IMR-90 (cell line): ENCODE results near the gene KCNMB2. TPM values are rescaled to one million over a fixed set of nuclear protein-coding genes. Genes with fewer than 3 reads are reported as not detected.

ENCODE experiments used
- ATAC-seq: fragments of 200-7000 bp; cut with Tn5 transposase; 2 replicates; pipeline ENCODE4 v1.9.1; 2020; ENCODE audit warnings: low read depth, mild to moderate bottlenecking, moderate library complexity
- BruUV-seq: library from RNA; stranded (reverse); fragments of 400-500 nt; replicated peaks from 2 replicates; lab custom pipeline; 2021; lab: Mats Ljungman, UMichigan
- CTCF ChIA-PET: fragments of 300-600 bp; formaldehyde crosslinking; extraction: SDS; loops from one replicate; lab custom pipeline; 2021; ENCODE audit warnings: antibody characterized with exemption; lab: Yijun Ruan, JAX
- POLR2A ChIA-PET: fragments of 300-600 bp; sonication (Branson Sonifier 250); formaldehyde crosslinking; loops from one replicate; lab custom pipeline; 2022; ENCODE audit warnings: antibody characterized with exemption; ENCODE audit not compliant: unreplicated experiment; lab: Charles Lee
- DNase-seq: peaks from one replicate; pipeline ENCODE4 v3.0.0; 2013
- H2AFZ ChIP-seq: replicated peaks from 2 replicates; pipeline ENCODE3; 2013; ENCODE audit warnings: low read length, mild to moderate bottlenecking; ENCODE audit not compliant: poor library complexity
- H2AK5ac ChIP-seq: 2 replicates; pipeline ENCODE4 v1.6.1; 2013; ENCODE audit warnings: low read depth, low read length, inconsistent platforms
- H2AK9ac ChIP-seq: replicated peaks from 2 replicates; pipeline ENCODE3; 2013; ENCODE audit warnings: mild to moderate bottlenecking, low read depth, low read length, moderate library complexity; ENCODE audit not compliant: poor library complexity
- H2BK120ac ChIP-seq: 2 replicates; pipeline ENCODE4 v1.6.1; 2013; ENCODE audit warnings: low read depth, low read length, inconsistent platforms
- H2BK15ac ChIP-seq: 3 replicates; pipeline ENCODE4 v1.6.1; 2013; ENCODE audit warnings: low read depth, low read length, inconsistent platforms
- H2BK20ac ChIP-seq: 2 replicates; pipeline ENCODE4 v1.6.1; 2013; ENCODE audit warnings: low read depth, mild to moderate bottlenecking, inconsistent platforms, low read length, moderate library complexity
- H2BK5ac ChIP-seq: 2 replicates; pipeline ENCODE4 v1.6.1; 2013; ENCODE audit warnings: mild to moderate bottlenecking, low read depth, low read length, inconsistent platforms; ENCODE audit not compliant: poor library complexity, severe bottlenecking
- H3K14ac ChIP-seq: replicated peaks from 2 replicates; pipeline ENCODE4 v1.6.1; 2013; ENCODE audit warnings: low read depth, low read length, inconsistent platforms
- H3K18ac ChIP-seq: 2 replicates; pipeline ENCODE4 v1.6.1; 2013; ENCODE audit warnings: low read depth, low read length, control low read depth
- H3K23ac ChIP-seq: 2 replicates; pipeline ENCODE4 v1.6.1; 2013; ENCODE audit warnings: low read depth, low read length, inconsistent platforms
- H3K27ac ChIP-seq: 2 replicates; pipeline ENCODE4 v1.5.1; 2013; ENCODE audit warnings: mild to moderate bottlenecking, control low read depth, low read length; ENCODE audit not compliant: insufficient read depth
- H3K27me3 ChIP-seq: 2 replicates; pipeline ENCODE4 v1.6.1; 2013; ENCODE audit warnings: low read length; ENCODE audit not compliant: control insufficient read depth, insufficient read depth
- H3K36me3 ChIP-seq: 2 replicates; pipeline ENCODE4 v1.6.1; 2013; ENCODE audit warnings: low read length, mixed read lengths; ENCODE audit not compliant: control insufficient read depth, insufficient read depth
- H3K4ac ChIP-seq: 2 replicates; pipeline ENCODE4 v1.6.1; 2013; ENCODE audit warnings: low read depth, low read length, inconsistent platforms
- H3K4me1 ChIP-seq: 2 replicates; pipeline ENCODE4 v1.6.1; 2013; ENCODE audit warnings: low read length, mixed read lengths; ENCODE audit not compliant: control insufficient read depth, insufficient read depth
- H3K4me2 ChIP-seq: 2 replicates; pipeline ENCODE4 v1.6.1; 2013; ENCODE audit warnings: low read depth, mild to moderate bottlenecking, control low read depth, low read length, moderate library complexity
- H3K4me3 ChIP-seq: 2 replicates; pipeline ENCODE4 v1.5.1; 2013; ENCODE audit warnings: low read depth, mild to moderate bottlenecking, control low read depth, low read length, moderate library complexity; ENCODE audit not compliant: insufficient read depth
- H3K56ac ChIP-seq: 2 replicates; pipeline ENCODE4 v1.6.1; 2013; ENCODE audit warnings: low read length, inconsistent platforms; ENCODE audit not compliant: insufficient read depth; ENCODE audit errors: extremely low read depth
- H3K79me1 ChIP-seq, 2 experiments: 2 replicates each; pipeline ENCODE4 v1.6.1; 2013; ENCODE audit warnings: low read length in 2 of 2, inconsistent platforms in 1 of 2, low read depth in 1 of 2
- H3K9ac ChIP-seq: 2 replicates; pipeline ENCODE4 v1.6.1; 2013; ENCODE audit warnings: low read depth, low read length, control low read depth
- H3K9me1 ChIP-seq: 2 replicates; pipeline ENCODE4 v1.6.1; 2013; ENCODE audit warnings: low read length, inconsistent platforms; ENCODE audit not compliant: insufficient read depth
- H3K9me3 ChIP-seq: 2 replicates; pipeline ENCODE4 v1.6.1; 2013; ENCODE audit warnings: low read length; ENCODE audit not compliant: control insufficient read depth, insufficient read depth
- H4K20me1 ChIP-seq: 2 replicates; pipeline ENCODE4 v1.6.1; 2013; ENCODE audit warnings: low read length, inconsistent platforms; ENCODE audit not compliant: insufficient read depth
- H4K5ac ChIP-seq: 2 replicates; pipeline ENCODE4 v1.6.1; 2013; ENCODE audit warnings: mild to moderate bottlenecking, low read depth, low read length, control low read depth
- H4K8ac ChIP-seq, 2 experiments: 2 replicates each; pipeline ENCODE4 v1.6.1; 2013; ENCODE audit warnings: low read depth in 2 of 2, low read length in 2 of 2, control low read depth in 1 of 2, inconsistent platforms in 1 of 2
- H4K91ac ChIP-seq: 2 replicates; pipeline ENCODE4 v1.6.1; 2013; ENCODE audit warnings: low read depth, low read length, inconsistent platforms; ENCODE audit not compliant: insufficient read depth
- CHD1 ChIP-seq: IDR thresholded peaks from 2 replicates; pipeline ENCODE4 v1.6.1; 2012; ENCODE audit warnings: low read depth, low read length, improper control_type of control experiment
- FOS ChIP-seq: fragments of 150-350 bp; IDR thresholded peaks from 2 replicates; pipeline ENCODE4 v1.6.1; 2016; ENCODE audit warnings: low read depth, low read length
- MAFK ChIP-seq: IDR thresholded peaks from 2 replicates; pipeline ENCODE4 v1.6.1; 2012; ENCODE audit warnings: low read depth, low read length, improper control_type of control experiment
- MAZ ChIP-seq: IDR thresholded peaks from 2 replicates; pipeline ENCODE4 v1.6.1; 2012; ENCODE audit warnings: low read depth, mild to moderate bottlenecking, low read length, improper control_type of control experiment, moderate library complexity, borderline replicate concordance
- NFE2L2 ChIP-seq: fragments of 150-350 bp; IDR thresholded peaks from 2 replicates; pipeline ENCODE4 v1.6.1; 2016; ENCODE audit warnings: low read depth, mild to moderate bottlenecking, low read length
- RAD21 ChIP-seq: IDR thresholded peaks from 2 replicates; pipeline ENCODE4 v1.6.1; 2012; ENCODE audit warnings: low read length, improper control_type of control experiment
- RFX5 ChIP-seq: IDR thresholded peaks from 2 replicates; pipeline ENCODE4 v1.8.0; 2012; ENCODE audit warnings: low read depth, mild to moderate bottlenecking, low read length, moderate library complexity
- WGBS, 2 experiments: methylation state at CpG; one replicate each; pipeline versions ENCODE4 v1.1.5 to v1.1.7; 2013; ENCODE audit warnings: missing lambda C conversion rate in 2 of 2; ENCODE audit not compliant: insufficient read length in 1 of 2; ENCODE audit errors: extremely low coverage in 2 of 2; 5-methylcytosine and 5-hydroxymethylcytosine counted together
- dilution Hi-C: fragments of 300-500 bp; cut with HindIII; formaldehyde crosslinking; loops from one replicate; pipeline ENCODE4 v1.14.3; 2018; ENCODE audit warnings: low sequenced_read_pairs; ENCODE audit not compliant: unreplicated experiment
- in situ Hi-C: fragments of 300-500 bp; cut with MboI; formaldehyde crosslinking; loops from 3 replicates; pipeline ENCODE4 v1.14.3; 2019; ENCODE audit warnings: low sequenced_read_pairs, inconsistent platforms, mixed read lengths
- intact Hi-C: fragments of 100-400 bp; cut with micrococcal nuclease; formaldehyde crosslinking; loops from 2 replicates; pipeline ENCODE4 v1.10.0; 2022
- polyA plus RNA-seq, 3 experiments: library from polyadenylated mRNA; depleted of rRNA; stranded (reverse); fragments of >200 nt; gene quantifications; 2 replicates each; pipeline ENCODE4 v1.2.3, GENCODE V29; 2012; ENCODE audit warnings: low replicate concordance in 1 of 3
- total RNA-seq: library from RNA; depleted of rRNA; stranded (reverse); fragments of >200 nt; gene quantifications from 2 replicates; pipeline ENCODE4 v1.2.3, GENCODE V29; 2012
- TF ChIP-seq, protein P1 (sequence below): fragments of 150-350 bp; IDR thresholded peaks from 2 replicates; pipeline ENCODE4 v1.6.1; 2017; ENCODE audit warnings: mild to moderate bottlenecking, antibody characterized with exemption, low read length, low read depth
- TF ChIP-seq, protein P2 (sequence below): conservative IDR thresholded peaks from 2 replicates; pipeline ENCODE4 v1.5.1; 2012; ENCODE audit warnings: mild to moderate bottlenecking, low read depth, low read length, improper control_type of control experiment
- TF ChIP-seq, protein P3 (sequence below): fragments of 150-350 bp; IDR thresholded peaks from 2 replicates; pipeline ENCODE4 v1.6.1; 2016; ENCODE audit warnings: low read depth, mild to moderate bottlenecking, low read length, moderate library complexity, borderline replicate concordance

The KCNMB2 gene
- total and polyA plus RNA-seq, 2 of the 4 experiments (the other 2 are of a cell fraction): not detected

DNA sequence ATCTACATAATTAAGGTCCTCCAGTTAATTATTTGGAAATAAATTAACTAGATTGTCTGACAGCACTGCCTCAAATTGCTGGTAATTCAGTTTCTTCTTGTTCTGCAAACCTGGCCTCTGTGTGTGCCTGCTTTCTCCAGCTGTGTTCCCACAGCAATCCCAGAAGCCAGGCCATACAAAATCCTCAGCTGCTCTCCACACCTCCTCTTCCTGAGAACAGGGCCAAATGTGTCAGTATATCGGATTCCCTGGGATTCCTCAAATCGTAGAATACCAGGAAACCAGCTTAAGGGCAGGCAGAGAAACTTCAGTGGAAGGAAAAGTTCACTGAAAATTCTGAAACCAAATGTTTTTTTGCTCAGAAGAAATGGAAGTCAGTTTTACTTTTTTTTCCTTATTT lies 273.9 kb downstream of the KCNMB2 start:
- intact Hi-C loops (no loop called here), in situ Hi-C loops (no loop called here), dilution Hi-C loops (no loop called here)
- H2BK5ac ChIP-seq: no peak overlapping the region
- no TSS peak for BruUV-seq
- H2BK120ac ChIP-seq: no peak overlapping the region
- no peak overlapping the region for H2BK20ac ChIP-seq
- no peak overlapping the region for H2AK5ac ChIP-seq
- H3K18ac ChIP-seq: no peak overlapping the region
- no peak overlapping the region for H3K14ac ChIP-seq
- H3K36me3 ChIP-seq: no peaks in the 10 kb centered on the region
- H4K8ac ChIP-seq: no peak overlapping the region
- no peak overlapping the region for H4K5ac ChIP-seq
- H2AK9ac ChIP-seq: no peak overlapping the region
- H2AFZ ChIP-seq: no peak overlapping the region
- H3K9me1 ChIP-seq: no peaks in the 10 kb centered on the region
- DNase-seq (no peak), ATAC-seq (no peak)
- no peak overlapping the region for H4K91ac ChIP-seq
- H3K4me2 ChIP-seq: no peak overlapping the region
- H4K20me1 ChIP-seq: no peaks in the 10 kb centered on the region
- no CpG with 5 or more reads among the region's 2 CpGs for WGBS, 2 experiments
- H2BK15ac ChIP-seq: no peak overlapping the region
- no peak overlapping the region for H3K27ac ChIP-seq
- H3K9me3 ChIP-seq: no peaks in the 10 kb centered on the region
- no peak overlapping the region for H3K9ac ChIP-seq
- ChIA-PET CTCF (interaction anchor here (0.6 kb wide), 1 partner anchor 371 kb away, joined by 4 read pairs; no protein-coding TSS in a partner anchor), POLR2A (no interaction called here)
- H3K4me3 ChIP-seq: no peak overlapping the region
- H3K56ac ChIP-seq: no peak overlapping the region
- H3K79me1 ChIP-seq: no peaks in the 10 kb centered on the region
- TF ChIP-seq NFE2L2 (no peak), RFX5 (no peak), MAZ (no peak), RAD21 (no peak), CHD1 (no peak), FOS (no peak), MAFK (no peak)
- TF ChIP-seq, protein P1, sequence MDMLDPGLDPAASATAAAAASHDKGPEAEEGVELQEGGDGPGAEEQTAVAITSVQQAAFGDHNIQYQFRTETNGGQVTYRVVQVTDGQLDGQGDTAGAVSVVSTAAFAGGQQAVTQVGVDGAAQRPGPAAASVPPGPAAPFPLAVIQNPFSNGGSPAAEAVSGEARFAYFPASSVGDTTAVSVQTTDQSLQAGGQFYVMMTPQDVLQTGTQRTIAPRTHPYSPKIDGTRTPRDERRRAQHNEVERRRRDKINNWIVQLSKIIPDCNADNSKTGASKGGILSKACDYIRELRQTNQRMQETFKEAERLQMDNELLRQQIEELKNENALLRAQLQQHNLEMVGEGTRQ: no peak
- TF ChIP-seq, protein P2, sequence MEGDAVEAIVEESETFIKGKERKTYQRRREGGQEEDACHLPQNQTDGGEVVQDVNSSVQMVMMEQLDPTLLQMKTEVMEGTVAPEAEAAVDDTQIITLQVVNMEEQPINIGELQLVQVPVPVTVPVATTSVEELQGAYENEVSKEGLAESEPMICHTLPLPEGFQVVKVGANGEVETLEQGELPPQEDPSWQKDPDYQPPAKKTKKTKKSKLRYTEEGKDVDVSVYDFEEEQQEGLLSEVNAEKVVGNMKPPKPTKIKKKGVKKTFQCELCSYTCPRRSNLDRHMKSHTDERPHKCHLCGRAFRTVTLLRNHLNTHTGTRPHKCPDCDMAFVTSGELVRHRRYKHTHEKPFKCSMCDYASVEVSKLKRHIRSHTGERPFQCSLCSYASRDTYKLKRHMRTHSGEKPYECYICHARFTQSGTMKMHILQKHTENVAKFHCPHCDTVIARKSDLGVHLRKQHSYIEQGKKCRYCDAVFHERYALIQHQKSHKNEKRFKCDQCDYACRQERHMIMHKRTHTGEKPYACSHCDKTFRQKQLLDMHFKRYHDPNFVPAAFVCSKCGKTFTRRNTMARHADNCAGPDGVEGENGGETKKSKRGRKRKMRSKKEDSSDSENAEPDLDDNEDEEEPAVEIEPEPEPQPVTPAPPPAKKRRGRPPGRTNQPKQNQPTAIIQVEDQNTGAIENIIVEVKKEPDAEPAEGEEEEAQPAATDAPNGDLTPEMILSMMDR: no peak
- TF ChIP-seq, protein P3, sequence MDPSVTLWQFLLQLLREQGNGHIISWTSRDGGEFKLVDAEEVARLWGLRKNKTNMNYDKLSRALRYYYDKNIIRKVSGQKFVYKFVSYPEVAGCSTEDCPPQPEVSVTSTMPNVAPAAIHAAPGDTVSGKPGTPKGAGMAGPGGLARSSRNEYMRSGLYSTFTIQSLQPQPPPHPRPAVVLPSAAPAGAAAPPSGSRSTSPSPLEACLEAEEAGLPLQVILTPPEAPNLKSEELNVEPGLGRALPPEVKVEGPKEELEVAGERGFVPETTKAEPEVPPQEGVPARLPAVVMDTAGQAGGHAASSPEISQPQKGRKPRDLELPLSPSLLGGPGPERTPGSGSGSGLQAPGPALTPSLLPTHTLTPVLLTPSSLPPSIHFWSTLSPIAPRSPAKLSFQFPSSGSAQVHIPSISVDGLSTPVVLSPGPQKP: no peak
- no peak overlapping the region for H3K23ac ChIP-seq
- no peak overlapping the region for H3K4ac ChIP-seq
- H3K27me3 ChIP-seq: no peaks in the 10 kb centered on the region
- H3K4me1 ChIP-seq: no peaks in the 10 kb centered on the region
